Fibroblast of peridontal ligament (primary cell): Measurements from ENCODE around the gene SLC66A1.

Source experiments
- DNase-seq: peaks from one replicate; pipeline ENCODE4 v3.0.0-alpha.2; 2010; ENCODE audit errors: extremely low read depth

Gene SLC66A1

DNA sequence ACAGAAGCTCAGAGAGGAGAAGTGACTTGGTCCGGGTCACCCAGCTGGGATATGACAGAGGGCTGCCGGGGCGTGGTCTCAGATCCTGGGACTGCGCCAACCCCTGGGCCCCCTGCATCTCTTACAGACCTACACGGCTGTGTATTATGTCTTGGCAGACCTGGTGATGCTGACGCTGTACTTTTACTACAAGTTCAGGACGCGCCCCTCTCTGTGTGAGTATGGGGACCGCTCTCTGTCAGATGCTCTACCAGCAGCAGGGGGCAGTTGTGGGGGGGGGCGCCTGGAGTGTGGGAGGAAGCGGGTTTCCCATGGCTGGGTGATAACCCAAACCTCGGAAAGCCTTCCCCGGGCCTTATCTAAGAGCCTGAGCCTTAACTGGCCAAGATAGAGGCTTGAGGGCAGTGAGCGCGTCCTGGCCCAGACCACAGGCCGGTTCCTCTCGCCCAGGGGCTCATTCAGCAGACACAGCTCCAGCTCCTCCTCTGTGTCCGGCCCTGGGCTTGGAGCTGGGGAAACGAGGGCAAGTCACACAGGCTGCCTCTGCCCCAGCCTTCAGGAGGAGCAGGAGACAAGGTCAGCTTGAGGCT is 13.3 kb downstream of the SLC66A1 start:
- DNase-seq: no peak

DNA sequence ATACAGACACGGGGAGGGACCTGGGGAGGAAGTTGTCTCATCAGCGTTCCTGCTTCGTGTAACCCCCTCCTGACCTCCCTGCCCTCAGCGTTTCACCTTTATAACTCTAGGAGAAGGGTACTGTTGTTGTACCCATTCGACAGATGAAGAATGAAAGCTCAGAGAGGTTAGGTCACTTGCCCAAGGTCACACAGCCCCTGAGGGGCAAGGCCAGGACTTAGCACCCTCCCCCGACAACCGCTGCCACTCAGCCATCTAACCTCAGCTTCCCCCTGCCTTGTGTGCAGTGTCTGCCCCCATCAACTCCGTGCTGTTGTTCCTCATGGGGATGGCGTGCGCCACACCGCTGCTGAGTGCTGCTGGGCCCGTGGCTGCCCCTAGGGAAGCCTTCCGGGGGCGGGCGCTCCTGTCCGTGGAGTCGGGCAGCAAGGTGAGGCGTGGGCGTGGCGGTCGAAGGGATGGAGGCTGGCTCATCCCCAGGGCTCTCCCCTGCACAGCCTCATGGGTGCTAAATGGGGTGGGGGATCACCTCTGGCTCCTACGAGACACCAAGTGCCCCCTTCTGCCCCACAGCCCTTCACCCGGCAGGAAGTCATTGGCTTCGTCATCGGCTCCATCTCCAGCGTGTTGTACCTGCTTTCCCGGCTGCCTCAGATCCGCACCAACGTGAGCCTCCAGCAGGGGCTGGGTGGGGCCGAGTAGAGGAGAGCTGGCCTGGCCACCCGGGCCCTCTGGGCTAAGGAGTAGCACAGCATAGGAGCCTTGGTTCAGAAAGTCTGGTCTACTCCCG is 14.0 kb downstream of the SLC66A1 start:
- no peak for DNase-seq

DNA sequence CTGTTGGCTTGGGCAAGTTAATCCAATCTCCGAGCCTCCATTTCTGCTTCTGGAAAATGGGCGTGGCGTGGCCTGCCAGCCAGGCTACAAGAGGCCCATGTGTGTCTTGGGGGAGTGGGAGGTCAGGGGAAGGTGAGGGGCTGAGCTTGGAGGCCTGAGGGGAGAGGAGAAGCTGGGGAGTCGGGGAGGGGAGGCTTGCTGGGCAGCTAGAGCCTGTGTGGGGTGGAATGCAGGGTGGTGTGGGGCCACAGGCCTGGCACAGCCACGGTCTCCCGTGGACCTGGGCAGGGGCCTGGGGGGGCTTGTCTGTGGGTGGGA is 14.6 kb downstream of the SLC66A1 start:
- no peak for DNase-seq

DNA sequence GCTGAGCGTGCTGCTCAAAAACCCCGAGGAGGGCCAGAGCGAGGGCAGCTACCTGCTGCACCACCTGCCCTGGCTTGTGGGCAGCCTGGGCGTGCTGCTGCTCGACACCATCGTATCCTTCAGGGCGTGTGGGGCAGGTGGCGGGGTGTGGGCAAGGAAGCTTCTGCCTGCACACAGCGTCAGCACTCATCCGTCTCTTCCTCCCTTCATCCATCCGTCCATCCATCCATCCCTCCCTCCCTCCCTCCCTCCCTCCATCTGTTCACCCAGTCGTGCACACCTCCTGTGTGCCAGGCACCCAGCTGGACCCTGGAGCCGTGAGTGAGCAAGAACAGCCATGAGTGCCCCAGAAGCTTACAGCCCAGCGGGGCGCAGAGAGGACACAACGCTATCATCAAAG is 15.2 kb downstream of the SLC66A1 start:
- DNase-seq: no peak

DNA sequence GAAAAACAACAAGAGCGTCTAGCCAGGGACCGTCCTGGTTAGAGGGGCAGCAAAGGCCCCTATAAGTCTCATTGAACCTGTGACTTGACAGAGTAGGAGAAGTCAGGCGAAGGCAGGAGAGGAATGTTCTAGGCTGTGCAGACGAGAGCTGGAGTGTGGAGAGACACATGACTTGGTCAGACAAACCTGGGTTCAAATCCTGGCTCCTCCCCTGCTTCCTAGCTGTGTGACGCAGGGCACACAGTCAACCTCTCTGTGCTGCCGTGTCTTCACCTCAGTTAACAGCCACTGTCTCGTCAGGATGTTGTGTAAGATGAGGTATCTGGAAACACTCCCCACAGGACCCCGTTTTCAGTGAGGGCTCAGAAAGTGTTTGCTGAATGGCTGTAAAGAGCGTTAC is 15.6 kb downstream of the SLC66A1 start:
- DNase-seq: no peak

DNA sequence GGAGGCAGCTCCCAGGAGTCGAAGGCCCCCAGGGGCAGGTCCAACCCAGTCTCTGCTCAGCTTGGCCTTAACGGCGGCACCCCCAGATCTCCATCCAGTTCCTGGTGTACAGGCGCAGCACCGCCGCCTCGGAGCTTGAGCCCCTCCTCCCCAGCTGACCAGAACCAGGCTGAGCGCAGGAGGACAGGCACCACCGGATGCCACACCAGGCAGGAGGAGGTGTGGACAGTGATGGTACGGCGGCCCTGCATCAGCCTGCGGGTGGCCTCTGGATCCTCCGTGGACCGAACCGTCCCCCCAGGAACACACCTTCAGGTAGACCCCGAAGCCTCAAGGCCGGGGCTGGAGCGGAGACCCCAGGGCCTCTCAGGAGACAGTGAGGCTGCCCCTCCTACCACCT is 16.4 kb downstream of the SLC66A1 start:
- DNase-seq: no peak

DNA sequence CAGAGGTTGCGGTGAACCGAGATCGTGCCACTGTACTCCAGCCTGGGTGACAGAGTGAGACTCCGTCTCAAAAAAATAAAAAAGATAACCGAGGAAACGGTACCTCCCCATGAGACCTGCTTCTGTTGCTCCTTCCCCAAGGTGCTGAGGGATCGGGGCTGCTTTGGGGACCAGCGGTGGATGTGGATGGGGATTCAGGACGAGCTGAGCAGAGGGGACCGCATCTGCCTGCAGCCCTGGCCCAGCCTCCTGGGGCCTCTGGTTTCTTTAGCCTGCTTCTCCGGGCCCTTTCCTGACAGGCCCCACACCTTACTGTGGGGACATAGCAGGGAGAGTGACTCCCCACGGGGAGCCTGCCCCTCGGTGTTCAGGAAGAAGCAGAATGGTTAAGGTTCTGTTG is 17.1 kb downstream of the SLC66A1 start:
- no peak for DNase-seq

DNA sequence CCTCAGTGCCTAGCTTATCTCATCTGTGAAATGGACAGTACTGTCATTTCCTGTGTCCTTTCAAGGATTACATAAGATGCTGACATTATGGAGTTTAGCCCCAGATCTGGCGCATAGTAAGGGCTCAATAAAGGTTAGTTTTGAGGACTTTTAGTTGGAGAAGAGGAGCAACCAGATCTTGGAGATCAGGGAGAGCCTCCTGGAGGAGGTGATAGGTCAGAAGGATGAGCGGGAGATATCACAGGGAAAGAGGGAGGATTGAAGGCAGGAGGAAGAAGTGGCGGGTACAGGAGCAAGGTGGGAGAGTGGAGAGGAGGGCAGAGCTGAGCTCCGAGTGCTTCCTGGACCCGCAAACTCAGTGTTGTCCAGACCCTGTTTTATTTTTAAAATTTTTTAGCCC is 17.5 kb downstream of the SLC66A1 start:
- DNase-seq: no peak

DNA sequence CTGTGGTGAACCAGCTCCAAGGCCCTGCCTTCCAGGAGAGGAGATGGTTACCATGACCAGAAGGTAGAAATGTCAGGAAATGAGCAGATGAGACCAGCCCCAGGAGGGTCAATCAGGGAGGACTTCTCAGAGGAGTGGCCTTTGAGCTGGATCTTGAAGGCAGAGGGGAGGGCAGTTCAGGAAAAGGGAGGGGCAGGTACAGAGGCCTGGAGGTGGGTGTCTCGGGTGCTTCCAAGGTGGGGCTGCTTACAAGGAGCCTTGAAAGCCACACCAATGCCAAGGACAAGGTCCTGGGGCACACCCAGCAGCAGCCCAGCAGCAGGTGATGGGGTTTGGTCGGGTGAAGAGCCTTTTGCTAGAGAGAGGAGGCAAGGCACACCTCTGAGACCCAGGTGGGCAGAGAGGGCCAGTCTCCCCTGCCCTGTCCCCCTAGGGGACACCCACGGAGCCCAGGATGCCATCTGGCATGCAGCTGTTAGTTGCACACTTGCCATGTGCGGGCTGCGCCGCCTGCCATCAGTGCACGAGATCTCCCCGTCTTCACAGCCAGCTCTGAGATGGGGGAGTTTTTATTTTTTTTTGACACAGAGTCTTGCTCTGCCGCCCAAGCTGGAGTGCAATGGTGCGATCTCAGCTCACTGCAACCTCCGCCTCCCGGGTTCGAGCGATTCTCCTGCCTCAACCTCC is 18.5 kb downstream of the SLC66A1 start:
- no peak for DNase-seq

DNA sequence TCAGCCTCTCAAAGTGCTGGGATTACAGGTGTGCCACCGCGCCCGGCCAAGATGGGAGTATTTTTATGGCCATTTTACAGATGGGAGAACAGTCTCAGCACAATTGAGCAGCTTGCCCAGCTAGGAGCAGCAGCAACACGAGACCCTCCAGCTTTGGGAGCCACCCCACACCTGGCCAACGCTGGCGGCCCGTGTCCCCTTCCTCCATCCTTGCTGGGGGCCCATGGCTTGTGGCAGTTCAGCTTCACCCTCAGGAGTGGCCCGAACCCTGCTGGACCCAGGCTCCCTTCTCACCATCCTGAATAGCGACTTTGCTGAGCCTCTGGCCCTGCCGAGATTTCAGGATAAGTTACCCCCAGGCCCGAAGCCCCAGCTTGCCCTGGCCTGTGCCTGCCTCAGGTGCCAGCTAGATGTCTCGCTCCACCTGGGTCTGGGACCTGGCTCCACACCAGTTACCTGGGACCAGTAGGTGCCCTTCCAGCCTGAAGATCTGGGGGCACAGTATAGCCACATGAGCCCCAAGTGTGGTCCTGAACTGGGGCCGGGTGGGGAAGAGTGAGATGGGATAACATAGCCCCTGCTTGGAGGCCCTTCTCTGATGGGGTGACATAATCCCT is 19.2 kb downstream of the SLC66A1 start:
- DNase-seq: no peak

DNA sequence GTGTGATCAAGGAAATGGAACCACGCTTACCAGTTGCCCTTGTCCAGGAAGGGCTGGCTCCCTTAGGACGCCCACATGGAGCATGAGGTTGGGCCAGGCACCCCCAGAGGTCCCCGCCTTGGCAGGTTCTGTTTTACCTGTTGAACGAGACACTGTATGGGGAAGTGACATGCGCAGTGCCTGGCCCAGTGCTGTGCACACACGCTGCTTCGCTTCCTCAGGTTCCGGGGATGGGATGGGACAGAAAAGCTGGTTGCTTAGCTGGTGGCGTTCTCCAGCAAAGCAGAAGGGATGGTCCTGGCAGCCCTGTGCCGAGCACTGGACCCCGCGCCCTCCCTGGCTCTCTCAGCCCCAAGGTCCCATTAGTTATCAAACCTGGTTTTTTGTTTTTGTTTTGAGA is 20.7 kb downstream of the SLC66A1 start:
- DNase-seq: no peak

DNA sequence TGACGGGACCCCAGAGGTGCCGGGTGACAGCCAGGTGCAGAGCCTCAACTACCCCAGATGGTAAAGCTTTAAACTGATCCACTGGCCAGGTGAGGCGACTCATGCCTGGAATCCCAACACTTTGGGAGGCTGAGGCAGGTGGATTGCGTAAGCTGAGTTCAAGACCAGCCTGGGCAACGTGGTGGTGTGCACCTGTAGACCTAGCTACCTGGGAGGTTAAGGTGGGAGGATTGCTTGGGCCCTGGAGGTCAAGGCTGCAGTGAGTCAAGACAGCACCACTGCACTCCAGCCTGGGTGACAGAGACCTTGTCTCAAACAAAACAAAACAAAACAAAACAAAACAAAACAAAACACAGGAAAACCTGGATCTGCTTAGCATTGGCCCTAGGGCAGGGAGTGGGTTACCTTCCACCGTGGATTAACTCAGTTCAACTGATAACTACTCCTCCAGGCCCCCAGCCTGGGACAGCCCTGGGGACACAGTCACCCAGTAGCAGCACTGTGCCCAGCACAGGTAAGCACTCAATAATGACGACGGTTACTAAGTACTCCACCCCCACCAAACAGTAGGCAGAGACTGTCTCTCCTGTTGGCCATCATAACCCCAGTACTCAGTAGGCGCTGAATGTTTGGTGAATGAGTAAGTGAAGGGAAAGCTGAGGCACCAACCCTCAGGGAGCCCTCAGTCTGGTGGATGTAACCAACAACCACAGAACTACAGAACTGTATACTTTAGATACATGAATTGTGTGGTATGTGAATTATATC is 21.6 kb downstream of the SLC66A1 start:
- DNase-seq: no peak

DNA sequence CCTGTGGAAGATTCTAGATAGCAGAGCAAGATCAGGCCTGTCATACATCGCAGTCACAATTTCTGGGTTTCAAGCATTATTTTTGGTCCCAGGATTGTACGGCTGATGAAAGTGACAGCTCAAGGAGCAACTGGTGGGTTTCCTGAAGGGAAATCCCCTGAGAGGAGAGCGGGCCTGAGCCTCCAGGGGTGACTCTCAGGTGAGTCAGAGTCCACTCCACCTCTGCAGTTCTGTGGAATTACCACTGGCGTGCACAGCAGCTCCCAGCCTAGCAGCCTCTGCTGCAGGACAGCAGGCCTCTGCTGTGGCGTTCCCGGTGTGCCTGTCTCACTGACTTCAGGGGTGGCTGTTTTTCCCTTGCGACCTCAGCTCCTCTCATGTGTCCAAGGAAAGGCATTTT is 24.4 kb downstream of the SLC66A1 start:
- no peak for DNase-seq

DNA sequence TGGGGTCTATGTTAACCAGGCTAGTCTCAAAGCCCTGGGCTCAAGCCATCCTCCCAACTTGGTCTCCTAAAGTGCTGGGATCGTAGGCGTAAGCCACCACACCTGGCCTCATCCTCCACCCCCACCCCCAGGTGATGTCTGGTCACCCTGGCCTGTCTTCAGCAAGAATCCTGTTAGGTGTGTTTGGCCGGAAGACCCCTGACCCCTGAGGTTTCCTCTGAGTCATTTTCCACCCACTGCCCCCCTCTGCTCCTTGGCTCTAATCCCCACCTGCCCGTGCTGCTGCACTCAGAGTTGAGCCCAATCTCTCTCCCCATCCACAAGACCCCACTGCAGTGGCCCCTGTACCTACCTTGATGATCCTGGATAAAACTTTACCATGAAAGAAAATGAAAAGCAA is 25.2 kb downstream of the SLC66A1 start:
- no peak for DNase-seq

DNA sequence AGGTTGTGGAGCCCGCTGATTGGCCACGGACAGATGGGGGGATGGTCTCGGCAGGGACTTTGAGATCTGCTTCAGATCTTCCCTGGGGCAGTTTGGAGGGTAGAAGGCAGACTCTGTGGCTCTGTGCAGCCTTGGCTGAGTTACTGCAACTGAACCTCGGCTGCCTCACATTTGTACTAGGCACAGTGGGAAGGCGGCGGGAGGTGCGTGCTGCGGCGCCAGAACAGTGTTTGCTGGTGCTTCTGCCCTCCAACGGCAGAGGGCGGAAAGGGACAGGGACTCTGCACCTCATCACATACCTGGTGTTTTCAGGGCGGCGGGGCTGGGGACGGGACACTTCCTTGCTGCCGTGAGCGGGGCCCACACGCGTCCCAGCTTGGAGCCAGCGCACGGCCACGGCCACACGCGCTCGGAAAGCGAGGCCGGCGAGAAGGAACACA is 26.2 kb downstream of the SLC66A1 start:
- no peak for DNase-seq

DNA sequence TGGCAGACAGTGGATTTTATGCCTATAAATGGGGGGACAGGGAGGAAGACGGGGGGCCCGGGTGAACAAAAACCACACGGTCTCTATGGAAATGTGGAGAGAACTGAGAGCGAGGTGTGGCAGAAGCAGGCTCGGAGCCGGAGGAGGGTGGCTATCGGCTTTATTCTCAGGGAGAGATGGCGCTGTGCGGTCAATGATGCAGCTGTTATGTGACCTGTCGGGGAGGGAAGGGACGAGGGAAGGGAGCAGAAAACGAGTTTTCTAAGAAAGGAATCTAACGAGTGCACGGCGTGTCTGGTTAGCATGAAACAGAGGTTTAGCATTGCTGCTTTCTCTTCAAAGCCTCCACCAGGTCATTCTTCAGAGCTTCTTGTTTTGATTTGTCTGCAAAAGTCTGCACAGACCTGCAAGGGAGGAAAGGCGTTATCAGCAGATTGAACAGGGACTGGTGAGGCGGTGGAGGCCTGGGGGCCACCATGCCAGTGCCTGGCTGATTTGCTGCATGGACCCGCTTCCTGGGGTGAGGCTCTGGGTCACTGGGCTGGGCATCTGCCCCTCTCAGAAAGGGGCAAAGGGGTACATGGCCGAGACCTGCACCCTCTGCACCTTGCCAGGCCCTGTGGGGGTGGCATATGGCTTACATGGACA is 27.2 kb downstream of the SLC66A1 start:
- no peak for DNase-seq

DNA sequence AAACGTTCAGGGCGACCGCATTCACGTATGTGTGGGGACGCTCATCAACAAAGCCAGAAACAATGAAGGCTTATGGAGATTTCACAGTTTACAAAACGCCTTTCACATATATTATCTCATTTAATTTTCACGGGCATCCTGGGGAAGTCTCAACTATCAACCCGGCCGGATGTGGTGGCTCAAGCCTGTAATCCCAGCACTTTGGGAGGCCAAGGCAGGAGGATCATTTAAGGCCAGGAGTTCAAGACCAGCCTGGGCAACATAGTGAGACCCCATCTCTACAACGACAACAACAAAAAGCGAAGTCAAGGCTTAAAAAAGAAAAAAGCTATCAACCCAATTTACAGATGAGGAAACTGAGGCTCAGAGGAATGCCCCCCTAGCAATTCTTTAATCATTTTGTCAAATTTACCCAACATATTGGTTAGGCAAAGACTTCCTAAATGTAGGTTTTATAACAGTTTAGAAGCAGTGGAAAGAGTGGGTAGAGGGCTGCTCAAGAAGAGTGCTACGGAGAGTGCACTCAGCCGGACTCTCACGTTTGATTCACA is 28.3 kb downstream of the SLC66A1 start:
- no peak for DNase-seq

DNA sequence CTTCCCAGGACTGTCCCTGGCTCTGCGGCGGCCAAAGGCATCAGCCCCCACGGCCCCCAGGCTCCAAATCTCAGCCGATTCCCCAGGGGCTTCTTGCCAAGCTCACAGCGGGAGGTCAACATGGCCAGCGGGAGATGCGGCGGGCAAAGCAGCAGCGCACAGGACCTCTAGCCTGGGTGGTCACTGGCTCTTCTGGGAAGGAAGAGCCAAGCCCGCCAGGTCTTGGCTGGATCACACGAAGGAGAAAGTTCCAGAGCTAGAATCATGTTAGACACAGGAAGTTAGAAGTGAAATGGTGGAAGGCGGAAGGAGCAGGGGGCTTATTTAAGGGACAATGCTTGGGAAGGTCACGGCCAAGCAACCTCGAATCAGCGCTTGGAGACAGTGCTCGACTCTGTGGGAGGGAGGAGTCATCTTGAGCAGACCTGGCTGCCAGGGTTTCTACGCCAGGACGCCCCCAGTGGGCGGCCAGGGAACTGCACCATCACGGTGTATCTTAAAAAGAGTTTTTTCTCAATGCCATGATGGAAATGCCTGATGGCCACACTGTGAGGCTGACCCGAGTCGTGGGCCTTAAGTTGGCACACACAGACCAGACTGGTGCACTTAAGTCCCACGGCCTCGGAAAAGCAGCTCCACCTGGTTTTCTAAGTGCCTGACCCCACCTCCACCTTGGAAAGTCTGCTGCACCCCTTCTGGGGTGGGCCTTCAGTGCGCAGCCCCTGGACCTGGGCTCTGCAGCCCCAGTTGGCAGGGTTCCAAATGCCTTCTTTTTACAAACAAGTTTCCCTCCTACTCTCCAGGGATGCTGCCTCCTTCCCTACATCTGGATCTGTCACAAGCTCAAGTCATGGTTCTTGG is 29.3 kb downstream of the SLC66A1 start:
- peak; percentile 67 for DNase-seq

DNA sequence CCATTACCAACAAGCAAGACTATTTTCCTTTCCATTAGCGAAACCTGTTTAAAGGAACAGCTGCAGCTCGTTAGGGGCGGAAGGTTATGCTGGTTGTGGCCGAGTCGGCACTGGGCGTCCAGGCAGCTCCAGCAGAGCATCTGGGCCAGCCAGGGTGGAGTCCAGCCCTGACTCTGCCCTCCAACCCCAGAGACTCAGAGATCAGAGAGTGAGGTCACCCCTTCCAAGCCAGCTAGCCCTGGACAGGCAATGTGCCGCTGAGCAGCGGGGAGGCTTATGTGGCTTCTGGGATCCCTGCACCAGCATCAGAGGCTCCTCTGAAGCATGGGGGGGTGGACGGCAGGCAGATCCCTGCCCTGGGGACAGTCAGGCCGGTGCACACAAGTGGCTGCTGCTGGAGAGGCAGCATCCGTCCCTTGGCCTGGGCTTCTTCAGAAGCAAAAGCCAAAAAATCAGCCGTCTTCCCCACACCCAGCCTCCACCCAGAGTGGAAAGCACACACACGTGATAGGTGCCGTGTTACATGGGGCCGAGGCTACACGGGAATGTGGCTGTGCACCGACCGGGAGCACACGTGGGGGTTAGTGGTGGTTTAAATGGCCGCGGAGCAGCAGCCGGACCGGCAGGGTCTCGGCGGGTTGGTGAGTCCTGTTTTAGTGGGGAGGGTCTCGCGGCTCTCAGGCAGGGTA is 30.1 kb downstream of the SLC66A1 start:
- DNase-seq: no peak
